HG03103 (cell line): ENCODE data around the gene PTGDR2.

Experiments used
- ATAC-seq: cut with Tn5 transposase; IDR thresholded peaks from one replicate; pipeline ENCODE4 v1.9.1; 2021; ENCODE audit warnings: low read depth; ENCODE audit not compliant: unreplicated experiment

The PTGDR2 gene

DNA sequence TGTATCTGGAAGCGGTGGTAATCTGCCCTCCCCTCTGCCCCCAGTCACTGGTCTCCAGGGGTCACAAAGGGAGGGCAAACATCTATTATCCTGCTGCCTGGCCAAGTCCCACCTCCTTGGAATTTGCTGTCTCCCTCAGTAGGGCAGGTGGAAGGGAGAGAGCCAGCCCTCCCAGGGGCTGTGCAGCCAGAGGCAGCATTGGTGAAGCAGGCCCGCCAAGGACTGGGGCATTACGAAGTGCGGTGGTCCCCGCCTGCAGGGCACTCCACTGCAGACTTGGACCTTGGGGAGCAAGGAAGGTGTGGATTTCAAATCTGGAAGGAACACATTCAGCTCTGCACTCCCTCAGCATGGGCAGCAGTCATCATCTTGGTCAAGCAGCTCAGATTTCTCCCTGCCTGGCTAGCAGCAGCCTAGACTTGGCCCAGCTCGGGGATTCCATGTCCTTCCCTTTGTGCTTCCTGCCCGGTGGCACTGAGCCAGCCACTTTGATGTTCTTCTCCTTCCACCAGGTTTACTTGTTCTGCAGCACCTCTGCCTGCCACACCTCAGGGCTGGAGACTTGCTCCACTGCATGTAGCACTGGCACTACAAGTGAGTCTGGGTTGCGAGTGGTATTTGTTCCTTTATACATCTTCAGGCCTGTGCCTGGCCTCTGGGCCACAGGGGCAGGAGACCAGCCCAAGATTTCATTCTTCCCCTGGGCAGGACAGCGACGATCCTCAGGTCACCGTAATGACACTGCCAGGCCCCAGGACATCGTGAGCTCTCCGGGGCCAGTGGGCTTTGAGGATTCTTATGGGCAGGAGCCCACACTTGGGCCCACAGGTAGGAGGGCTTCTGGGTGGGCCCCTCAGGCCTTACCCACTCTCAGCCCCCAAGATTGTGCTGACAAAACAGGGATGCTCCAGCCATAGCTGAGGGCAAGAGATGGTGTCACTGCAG is 18.9 kb upstream of the PTGDR2 start:
- ATAC-seq: no peak

- no peak for ATAC-seq
Measured at GRCh38 chr11:60873533-60873932, 17.8 kb upstream of the PTGDR2 start.

DNA sequence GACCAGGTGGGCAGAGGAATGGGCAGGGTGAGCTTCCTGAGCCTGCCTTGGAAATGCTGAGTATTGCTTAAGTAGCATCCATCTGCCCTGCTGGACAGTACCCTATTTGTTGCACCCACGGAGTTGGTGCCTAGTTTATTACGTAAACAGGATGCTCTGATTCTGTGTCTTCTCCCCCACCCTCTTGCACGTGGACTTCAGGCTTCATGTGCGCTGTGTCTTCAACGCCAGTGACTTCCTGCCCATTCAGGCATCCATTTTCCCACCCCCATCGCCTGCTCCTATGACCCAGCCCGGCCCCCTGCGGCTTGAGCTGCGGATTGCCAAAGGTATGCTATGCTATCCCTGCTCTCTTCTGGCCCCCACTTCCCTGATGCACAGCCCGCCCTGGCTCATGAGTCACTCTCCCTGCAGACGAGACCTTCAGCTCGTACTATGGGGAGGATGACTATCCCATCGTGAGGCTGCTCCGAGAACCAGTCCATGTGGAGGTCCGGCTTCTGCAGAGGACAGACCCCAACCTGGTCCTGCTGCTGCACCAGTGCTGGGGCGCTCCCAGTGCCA is 17.3 kb upstream of the PTGDR2 start:
- no peak for ATAC-seq

- no peak for ATAC-seq
Measured at GRCh38 chr11:60872124-60872960, 16.6 kb upstream of the PTGDR2 start.

GRCh38 chr11:60871378-60872061 is 15.8 kb upstream of the PTGDR2 start:
- no peak for ATAC-seq

DNA sequence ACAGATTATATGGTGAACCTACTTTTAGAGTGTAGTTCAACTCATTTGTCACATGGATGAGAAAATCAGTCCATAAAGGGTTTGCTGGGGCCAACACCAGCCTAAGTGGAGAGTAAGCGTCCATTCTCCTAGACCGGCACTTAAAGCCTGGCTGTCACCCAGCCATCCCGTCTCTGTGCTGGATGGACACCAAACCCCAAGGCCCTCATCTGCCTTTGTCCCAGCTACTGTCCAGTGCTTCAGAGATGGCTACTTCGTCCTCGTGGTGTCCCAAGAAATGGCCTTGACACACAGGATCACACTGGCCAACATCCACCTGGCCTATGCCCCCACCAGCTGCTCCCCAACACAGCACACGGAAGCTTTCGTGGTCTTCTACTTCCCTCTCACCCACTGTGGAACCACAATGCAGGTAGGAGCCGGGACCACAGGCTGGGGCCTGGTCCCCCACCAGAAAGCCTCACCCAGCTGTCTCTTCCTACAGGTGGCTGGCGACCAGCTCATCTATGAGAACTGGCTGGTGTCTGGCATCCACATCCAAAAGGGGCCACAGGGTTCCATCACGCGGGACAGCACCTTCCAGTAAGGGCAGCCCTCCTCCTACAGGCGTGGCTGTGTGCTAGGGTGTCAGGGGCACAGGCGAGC is 15.1 kb upstream of the PTGDR2 start:
- ATAC-seq: no peak

DNA sequence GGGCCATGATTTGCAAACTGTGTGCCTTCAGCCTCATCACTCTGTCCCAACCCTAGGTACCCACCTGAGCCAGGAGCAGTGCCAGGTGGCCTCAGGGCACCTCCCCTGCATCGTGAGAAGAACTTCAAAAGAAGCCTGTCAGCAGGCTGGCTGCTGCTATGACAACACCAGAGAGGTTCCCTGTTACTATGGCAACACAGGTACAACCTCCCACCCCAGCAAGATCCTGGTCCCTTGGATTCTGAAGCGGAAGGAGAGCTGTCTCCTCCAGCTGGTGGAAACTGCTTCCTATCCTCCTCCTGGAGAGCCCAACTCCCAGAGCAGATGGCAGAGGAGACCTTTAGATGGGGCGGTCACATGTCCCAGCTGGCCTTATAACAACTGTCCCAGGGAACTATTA is 14.5 kb upstream of the PTGDR2 start:
- no peak for ATAC-seq

GRCh38 chr11:60869451-60869825 is 13.7 kb upstream of the PTGDR2 start:
- ATAC-seq: no peak

DNA sequence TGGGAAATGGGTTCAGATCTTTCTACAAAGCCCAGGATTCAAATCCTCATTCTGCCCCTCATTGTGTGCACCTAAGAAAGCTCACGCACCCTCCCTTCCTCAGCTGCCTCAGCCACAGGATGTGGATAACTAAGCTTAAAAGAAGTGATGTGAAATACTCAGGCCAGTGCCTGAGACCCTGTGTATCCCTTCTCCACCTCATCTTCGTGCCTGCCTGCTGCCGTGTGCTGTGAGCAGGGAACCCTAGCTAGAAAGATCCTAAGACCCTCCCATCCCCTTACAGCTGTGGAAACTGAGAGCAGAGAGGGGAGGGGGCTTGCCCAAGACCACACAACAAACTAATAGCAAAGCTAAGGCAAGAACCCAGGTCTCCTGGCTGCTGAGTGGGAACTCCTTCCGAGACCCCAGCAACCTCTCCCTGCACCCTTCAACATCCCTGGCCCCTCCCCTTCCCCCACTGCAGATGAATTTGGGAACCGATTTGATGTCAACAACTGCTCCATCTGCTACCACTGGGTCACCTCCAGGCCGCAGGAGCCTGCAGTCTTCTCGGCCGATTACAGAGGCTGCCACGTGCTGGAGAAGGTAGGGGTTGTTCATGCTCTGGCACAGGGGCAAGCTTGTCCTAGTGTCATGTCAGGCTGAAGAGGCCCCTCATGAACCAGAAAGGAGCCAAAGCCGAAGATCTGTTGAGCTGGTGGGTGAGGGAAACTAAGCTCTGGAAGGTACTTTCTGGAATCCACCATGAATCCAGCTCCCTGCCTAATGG is 13.1 kb upstream of the PTGDR2 start:
- ATAC-seq: no peak

DNA sequence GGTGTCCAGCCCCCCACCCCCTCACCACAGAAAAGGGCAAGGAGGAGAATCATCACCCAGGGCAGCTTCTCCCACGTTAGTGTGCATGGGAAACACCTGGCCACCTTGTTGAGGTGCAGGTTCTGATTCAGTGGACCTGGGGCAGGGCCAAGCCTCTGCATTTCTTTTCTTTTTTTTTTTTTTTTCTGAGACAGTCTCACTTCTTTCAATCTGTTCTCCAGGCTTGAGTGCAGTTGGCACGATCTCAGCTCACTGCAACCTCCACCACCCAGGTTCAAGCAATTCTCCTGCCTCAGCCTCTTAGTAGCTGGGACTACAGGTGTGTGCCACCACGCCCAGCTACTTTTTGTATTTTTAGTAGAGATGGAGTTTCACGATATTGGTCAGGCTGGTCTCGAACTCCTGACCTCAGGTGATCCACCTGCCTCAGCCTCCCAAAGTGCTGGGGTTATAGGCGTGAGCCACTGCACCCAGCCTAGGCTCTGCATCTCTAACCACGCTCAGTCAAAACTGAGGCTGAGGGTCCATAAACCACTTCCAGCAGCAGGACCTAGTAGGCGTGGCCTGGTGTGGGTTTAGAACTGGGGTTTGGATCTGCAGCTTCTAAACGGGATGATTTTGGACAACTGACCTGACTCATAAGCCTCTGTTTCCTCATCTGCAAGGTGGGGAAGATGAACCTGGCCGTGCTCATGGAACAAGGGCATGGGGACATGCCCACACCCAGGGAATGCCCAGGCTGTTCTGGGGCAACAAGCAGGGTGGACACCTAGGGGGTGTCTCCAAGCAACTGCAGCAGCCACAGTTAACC is 12.3 kb upstream of the PTGDR2 start:
- ATAC-seq: no peak

- no peak for ATAC-seq
Measured at GRCh38 chr11:60866911-60867870, 11.4 kb upstream of the PTGDR2 start, which contains the start of gene ZP1. Gene ZP1 (plus strand): TSS chr11:60867542. CDS start chr11:60867562, 20 bp downstream.

- no peak for ATAC-seq
Measured at GRCh38 chr11:60864856-60865513, 9.2 kb upstream of the PTGDR2 start.

GRCh38 chr11:60863550-60864521 is 8.1 kb upstream of the PTGDR2 start:
- ATAC-seq: no peak

DNA sequence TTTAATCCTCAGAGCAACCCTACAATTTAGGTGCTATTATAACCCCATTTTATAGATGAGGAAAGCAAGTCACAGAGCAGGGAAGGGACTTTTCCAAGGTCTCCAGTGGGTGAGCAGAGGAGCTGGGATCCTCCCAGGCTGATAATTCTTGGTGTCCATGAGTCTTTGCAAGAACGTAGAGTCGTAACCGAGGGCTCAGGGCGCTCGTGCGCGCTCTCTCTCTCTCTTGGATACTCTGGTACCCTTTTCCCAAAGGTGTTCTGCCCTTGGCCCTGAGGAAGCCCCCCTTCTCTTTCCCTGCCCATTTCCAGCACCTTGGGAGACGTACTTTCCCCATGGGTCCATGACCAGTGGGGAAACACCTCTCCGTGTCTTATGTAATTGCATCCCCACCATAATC is 6.4 kb upstream of the PTGDR2 start:
- no peak for ATAC-seq

DNA sequence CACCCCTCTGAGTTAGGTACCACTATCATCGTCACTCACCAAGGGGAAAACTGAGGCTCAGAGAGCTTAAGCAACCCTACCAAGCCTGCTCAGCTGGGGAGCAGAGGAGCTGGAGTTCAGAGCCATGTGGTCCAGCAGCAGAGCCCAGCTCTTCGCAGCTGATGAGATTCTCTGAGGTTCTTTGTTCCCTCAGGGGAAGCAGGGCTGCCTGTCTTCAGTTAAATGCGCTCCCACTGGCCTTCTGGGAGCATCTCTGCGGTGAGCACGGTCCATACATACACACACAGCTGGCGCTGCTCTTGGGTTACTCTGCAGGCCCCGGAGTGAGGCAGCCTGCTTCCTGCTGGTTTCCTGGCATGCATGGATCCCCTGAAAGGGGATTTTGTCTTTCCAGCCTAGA is 5.2 kb upstream of the PTGDR2 start:
- ATAC-seq: no peak
